ENCODE measurements around the gene BPIFA1. TPM values are rescaled to one million over a fixed set of nuclear protein-coding genes. Genes with fewer than 3 reads are reported as not detected.

BPIFA1 gene
- total RNA-seq, 1 donor: not detected

- H3K4me3 ChIP-seq (ENCODE audit: low read depth, low read length): no peak overlapping the region
- DNase-seq (ENCODE audit: low read depth): no peak
- TF ChIP-seq CTCF (IDR thresholded peaks at IDR 0.05; ENCODE audit: insufficient read depth, low read depth, low read length): no peak
Measured at GRCh38 chr20:33261465-33261864, 25.7 kb downstream of the BPIFA1 start.

- peak; percentile 54 for DNase-seq (ENCODE audit: low read depth)
- TF ChIP-seq CTCF (IDR thresholded peaks at IDR 0.05; ENCODE audit: insufficient read depth, low read depth, low read length): peak; percentile 85
- no peak overlapping the region for H3K4me3 ChIP-seq (ENCODE audit: low read depth, low read length)
Measured at GRCh38 chr20:33262658-33263065, 26.9 kb downstream of the BPIFA1 start.

- no peak for TF ChIP-seq CTCF (IDR thresholded peaks at IDR 0.05; ENCODE audit: insufficient read depth, low read depth, low read length)
- DNase-seq (ENCODE audit: low read depth): no peak
- no peak overlapping the region for H3K4me3 ChIP-seq (ENCODE audit: low read depth, low read length)
Measured at GRCh38 chr20:33263784-33264183, 28.0 kb downstream of the BPIFA1 start.

- no peak for DNase-seq (ENCODE audit: low read depth)
- no peak for TF ChIP-seq CTCF (IDR thresholded peaks at IDR 0.05; ENCODE audit: insufficient read depth, low read depth, low read length)
- no peak overlapping the region for H3K4me3 ChIP-seq (ENCODE audit: low read depth, low read length)
Measured at GRCh38 chr20:33267701-33268100, 31.9 kb downstream of the BPIFA1 start.

GRCh38 chr20:33272155-33272873 is 36.5 kb downstream of the BPIFA1 start:
- no peak for TF ChIP-seq CTCF (IDR thresholded peaks at IDR 0.05; ENCODE audit: insufficient read depth, low read depth, low read length)
- no peak overlapping the region for H3K4me3 ChIP-seq (ENCODE audit: low read depth, low read length)
- DNase-seq (ENCODE audit: low read depth): no peak

GRCh38 chr20:33273117-33273851 is 37.5 kb downstream of the BPIFA1 start:
- TF ChIP-seq CTCF (IDR thresholded peaks at IDR 0.05; ENCODE audit: insufficient read depth, low read depth, low read length): no peak
- no peak for DNase-seq (ENCODE audit: low read depth)
- no peak overlapping the region for H3K4me3 ChIP-seq (ENCODE audit: low read depth, low read length)
